Stimulated activated naive CD8-positive, alpha-beta T cell treated with anti-CD3 and anti-CD28 coated beads, Interleukin-15, amount 100 ng/mL, for 72 hours (primary cell): ENCODE data around the gene LHFPL4.
A peak's percentile ranks its signal among the peaks of the same experiment; 100 is the strongest.
"Not testable (repeated sequence)": the region's sequence is repeated elsewhere in the genome, so short reads cannot be mapped to it uniquely, and the experiment has no call there.

ENCODE experiments used
- ATAC-seq: fragments of 150-1000 bp; cut with Tn5 transposase; 2 replicates; pipeline ENCODE4 v1.10.0; 2021; ENCODE audit warnings: mild to moderate bottlenecking, moderate library complexity
- DNase-seq, 2 donors: peaks; one replicate each; pipeline ENCODE4 v3.0.0; 2021 to 2022
- H3K27ac Mint-ChIP-seq, 2 donors: one replicate each; pipeline ENCODE4 v1.8.0; 2022; ENCODE audit warnings: mild to moderate bottlenecking in 2 of 2, mixed read lengths in 2 of 2, moderate library complexity in 2 of 2
- H3K27me3 Mint-ChIP-seq: one replicate; pipeline ENCODE4 v1.8.0; 2022; ENCODE audit warnings: mixed read lengths
- H3K4me1 Mint-ChIP-seq: one replicate; pipeline ENCODE4 v1.8.0; 2022; ENCODE audit warnings: mild to moderate bottlenecking, mixed read lengths
- H3K4me3 Mint-ChIP-seq, 2 donors: one replicate each; pipeline ENCODE4 v1.8.0; 2022; ENCODE audit warnings: mild to moderate bottlenecking in 2 of 2, mixed read lengths in 2 of 2, moderate library complexity in 1 of 2
- H3K9me3 Mint-ChIP-seq, 2 donors: one replicate each; pipeline ENCODE4 v1.8.0; 2022; ENCODE audit warnings: mixed read lengths in 2 of 2

LHFPL4 gene

DNA sequence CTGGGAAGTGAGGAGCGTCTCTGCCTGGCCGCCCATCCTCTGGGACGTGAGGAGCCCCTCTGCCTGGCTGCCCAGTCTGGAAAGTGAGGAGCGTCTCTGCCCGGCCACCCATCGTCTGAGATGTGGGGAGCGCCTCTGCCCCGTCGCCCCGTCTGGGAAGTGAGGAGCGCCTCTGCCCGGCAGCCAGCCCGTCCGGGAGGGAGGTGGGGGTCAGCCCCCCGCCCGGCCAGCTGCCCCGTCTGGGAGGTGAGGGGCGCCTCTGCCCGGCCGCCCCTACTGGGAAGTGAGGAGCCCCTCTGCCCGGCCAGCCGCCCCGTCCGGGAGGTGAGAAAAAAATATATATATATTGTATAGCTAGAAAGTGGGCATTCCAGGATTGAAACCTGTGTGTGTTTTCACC, 6.4 kb upstream of the LHFPL4 start:
- H3K4me3 Mint-ChIP-seq, H3K9me3 Mint-ChIP-seq, H3K4me1 Mint-ChIP-seq, ATAC-seq, H3K27ac Mint-ChIP-seq, DNase-seq: not testable (repeated sequence)
- peaks cover 25% of the 10 kb centered on the region for H3K27me3 Mint-ChIP-seq

DNA sequence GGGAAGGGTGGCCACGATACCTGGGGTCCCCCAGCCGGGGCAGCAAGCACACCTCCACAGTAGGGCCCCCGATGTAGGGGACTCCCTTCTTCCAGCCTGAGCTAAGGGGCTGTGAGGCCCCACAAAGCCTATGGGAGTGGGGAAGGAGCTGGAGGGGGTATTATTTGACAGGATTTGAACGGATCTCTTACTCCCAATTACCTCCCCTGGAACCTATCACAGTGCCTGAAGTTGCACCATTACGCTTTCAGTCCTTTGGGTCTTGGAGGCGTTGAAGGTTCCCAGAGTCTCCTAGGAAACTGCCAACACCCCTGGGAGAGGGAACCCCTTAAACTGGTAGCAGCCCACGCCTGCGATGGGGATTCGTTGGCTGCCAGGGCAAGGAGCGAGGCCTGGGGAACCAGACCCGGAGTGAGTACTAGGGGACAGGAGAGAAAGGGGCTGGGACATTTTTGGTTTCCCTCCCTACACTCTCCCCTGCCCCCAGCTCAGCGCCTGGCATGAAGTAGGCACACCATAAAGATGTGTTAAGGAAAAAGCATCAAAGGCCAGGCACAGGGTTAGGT, 409 bp upstream of the LHFPL4 start:
- no peak for ATAC-seq
- peaks cover 77% of the 10 kb centered on the region for H3K27me3 Mint-ChIP-seq
- no peak for DNase-seq
- H3K4me3 Mint-ChIP-seq: no peak overlapping the region
- H3K27ac Mint-ChIP-seq: no peak overlapping the region
- peaks cover 14% of the 10 kb centered on the region for H3K4me1 Mint-ChIP-seq
- peaks cover 10 to 14% of the 10 kb centered on the region in 2 donors for H3K9me3 Mint-ChIP-seq

DNA sequence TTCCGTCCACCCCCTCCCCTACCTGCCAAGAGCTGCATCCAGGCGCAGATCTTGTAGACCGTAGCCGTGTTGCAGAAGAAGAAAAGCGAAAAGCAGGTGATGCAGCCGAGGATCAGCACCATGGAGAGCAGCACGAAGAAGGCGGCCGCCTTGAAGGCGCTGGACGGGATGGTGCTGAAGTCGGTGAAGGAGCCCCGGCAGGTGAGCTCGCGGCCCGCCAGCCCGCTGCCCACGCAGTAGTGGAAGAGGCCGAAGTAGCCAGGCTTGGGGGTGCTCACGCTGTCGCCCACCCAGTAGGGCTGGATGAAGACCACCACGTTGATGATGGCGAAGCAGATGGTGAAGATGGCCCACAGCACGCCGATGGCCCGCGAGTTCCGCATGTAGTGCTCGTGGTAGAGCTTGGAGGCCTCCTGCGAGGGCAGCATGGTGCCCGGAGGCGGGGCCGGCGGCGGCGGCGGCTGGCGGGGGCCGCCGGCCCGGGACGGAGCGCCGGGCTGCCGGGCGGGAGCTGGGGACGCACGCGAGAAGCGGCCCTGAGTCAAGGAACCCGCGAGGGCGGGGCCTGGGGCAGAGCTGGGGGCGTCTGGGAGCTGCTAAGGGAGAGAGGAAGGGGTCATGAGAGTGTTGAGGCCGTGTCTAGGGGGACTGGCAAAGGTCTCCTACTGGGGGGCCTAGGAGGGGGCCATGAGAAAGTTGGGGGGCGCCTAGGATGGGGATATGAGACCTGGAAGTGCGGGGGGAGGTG, 1.2 kb downstream of the LHFPL4 start:
- H3K4me3 Mint-ChIP-seq: peak overlapping the region in 1 of 2 donors; percentile 42
- peaks cover 76% of the 10 kb centered on the region for H3K27me3 Mint-ChIP-seq
- DNase-seq: peak; percentile 29 to 30
- H3K9me3 Mint-ChIP-seq: peaks cover 10 to 14% of the 10 kb centered on the region in 2 donors
- H3K4me1 Mint-ChIP-seq: peaks cover 14% of the 10 kb centered on the region
- no peak overlapping the region for H3K27ac Mint-ChIP-seq
- no peak for ATAC-seq

DNA sequence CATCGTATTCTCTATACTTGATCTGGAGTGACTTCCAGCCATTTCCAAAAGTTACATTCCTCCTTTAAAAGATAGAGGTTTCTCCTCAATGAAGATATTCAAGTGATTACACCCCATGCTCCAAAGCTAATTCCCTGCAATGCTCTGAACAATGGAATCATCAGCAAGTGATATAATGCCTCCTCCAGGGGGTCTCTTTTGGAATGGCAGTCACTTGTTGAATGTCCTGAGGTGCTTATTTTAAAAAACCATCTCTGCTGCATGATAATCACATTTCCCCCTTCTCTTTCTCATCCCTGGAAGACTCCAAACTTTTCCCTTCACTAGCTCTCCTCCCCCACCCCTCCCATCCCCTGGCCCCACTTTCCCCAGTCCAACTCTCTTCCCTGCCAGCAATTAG, 2.6 kb downstream of the LHFPL4 start:
- H3K9me3 Mint-ChIP-seq: peaks cover 10 to 14% of the 10 kb centered on the region in 2 donors
- no peak overlapping the region for H3K4me3 Mint-ChIP-seq
- no peak for DNase-seq
- H3K27me3 Mint-ChIP-seq: peaks cover 70% of the 10 kb centered on the region
- H3K4me1 Mint-ChIP-seq: peaks cover 14% of the 10 kb centered on the region
- no peak overlapping the region for H3K27ac Mint-ChIP-seq
- ATAC-seq: no peak

DNA sequence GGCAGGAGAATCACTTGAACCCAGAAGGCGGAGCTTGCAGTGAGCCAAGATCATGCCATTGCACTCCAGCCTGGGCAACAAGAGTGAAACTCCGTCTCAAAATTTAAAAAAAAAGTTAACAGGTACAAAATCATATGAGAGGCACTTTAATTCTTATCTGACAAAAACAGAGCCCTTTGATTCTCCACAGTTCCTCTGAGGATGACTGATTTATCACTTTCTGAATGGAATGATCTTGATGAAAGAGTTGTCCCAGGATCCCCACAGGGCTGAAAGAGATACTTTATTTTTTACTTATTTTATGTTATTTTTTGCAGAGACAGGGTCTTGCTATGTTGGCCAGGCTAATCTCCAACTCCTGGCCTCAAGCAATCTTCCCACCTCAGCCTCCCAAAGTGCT, 4.0 kb downstream of the LHFPL4 start:
- Mint-ChIP-seq H3K4me1 (peaks cover 14% of the 10 kb centered on the region), H3K4me3 (no peak overlapping the region), H3K27ac (no peak overlapping the region), H3K9me3 (peaks cover 10 to 14% of the 10 kb centered on the region in 2 donors), H3K27me3 (peaks cover 69% of the 10 kb centered on the region)
- ATAC-seq (no peak), DNase-seq (no peak)

DNA sequence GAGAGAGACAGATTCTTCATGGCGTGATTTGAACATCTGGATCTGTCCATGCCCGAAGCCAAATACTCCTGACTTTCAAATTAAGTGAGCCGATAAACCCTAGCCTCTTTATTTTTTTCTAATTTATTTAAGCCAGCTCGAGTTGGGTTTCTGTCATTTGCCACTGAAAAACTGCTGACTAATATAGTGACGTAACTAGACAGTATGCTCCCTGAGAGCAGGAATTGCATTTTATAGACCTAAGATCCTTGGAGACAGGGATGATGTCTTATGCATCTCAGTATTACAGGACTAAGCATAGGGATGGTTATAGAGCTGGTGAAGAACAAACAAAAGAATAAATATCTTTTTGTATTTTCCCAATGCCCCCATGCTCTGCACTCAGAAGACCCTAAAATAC, 4.6 kb downstream of the LHFPL4 start:
- ATAC-seq: no peak
- H3K27me3 Mint-ChIP-seq: peaks cover 65% of the 10 kb centered on the region
- H3K27ac Mint-ChIP-seq: no peak overlapping the region

DNA sequence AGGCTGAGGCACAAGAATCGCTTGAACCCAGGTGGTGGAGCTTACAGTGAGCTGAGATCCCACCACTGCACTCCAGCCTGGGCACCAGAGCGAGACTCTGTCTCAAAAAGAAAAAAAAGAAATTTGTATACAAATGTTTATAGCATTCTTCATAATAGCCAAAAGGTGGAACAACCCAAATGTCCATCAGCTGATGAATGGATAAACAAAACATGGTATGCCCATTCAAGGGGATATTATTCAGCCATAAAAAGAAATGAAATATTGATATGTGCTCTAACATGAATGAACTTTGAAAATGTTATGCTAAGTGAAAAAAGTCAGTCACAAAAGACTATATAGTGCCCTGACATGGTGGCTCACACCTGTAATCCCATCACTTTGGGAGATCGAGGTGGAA, 11.4 kb downstream of the LHFPL4 start:
- H3K4me1 Mint-ChIP-seq: no peaks in the 10 kb centered on the region
- no peak for DNase-seq
- H3K27ac Mint-ChIP-seq: no peak overlapping the region

More for the DNA sequence above, 4.6 kb downstream of the LHFPL4 start:
- H3K4me1 Mint-ChIP-seq: peaks cover 14% of the 10 kb centered on the region
- DNase-seq: no peak
- H3K4me3 Mint-ChIP-seq: no peak overlapping the region
- peaks cover 10 to 14% of the 10 kb centered on the region in 2 donors for H3K9me3 Mint-ChIP-seq

DNA sequence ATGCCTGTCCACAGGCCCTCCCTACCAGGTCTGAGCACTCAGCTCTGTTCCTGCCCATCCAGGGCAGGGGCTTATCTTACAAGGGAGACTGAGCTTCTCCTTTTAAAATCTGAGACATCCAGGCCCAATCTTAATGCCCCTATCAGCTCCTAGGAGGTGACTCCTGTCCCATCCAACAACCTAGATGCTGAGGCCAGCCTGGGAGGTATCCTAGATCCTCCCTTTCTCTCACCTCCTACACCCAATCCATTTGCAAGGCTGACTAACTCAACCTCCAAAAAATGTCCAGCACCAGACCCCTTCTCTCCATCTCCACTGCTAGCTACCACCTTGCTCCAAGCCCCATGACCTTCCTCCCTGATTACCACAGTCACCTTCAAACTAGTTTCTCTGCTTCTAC, 17.4 kb downstream of the LHFPL4 start:
- Mint-ChIP-seq H3K9me3 (no peaks in the 10 kb centered on the region), H3K4me1 (no peaks in the 10 kb centered on the region), H3K27ac (no peak overlapping the region), H3K4me3 (no peak overlapping the region), H3K27me3 (no peaks in the 10 kb centered on the region)
- no peak for ATAC-seq
- no peak for DNase-seq

More for the DNA sequence above, 11.4 kb downstream of the LHFPL4 start:
- no peak overlapping the region for H3K4me3 Mint-ChIP-seq
- ATAC-seq: no peak
- peaks cover 24% of the 10 kb centered on the region for H3K27me3 Mint-ChIP-seq
- H3K9me3 Mint-ChIP-seq: no peaks in the 10 kb centered on the region

DNA sequence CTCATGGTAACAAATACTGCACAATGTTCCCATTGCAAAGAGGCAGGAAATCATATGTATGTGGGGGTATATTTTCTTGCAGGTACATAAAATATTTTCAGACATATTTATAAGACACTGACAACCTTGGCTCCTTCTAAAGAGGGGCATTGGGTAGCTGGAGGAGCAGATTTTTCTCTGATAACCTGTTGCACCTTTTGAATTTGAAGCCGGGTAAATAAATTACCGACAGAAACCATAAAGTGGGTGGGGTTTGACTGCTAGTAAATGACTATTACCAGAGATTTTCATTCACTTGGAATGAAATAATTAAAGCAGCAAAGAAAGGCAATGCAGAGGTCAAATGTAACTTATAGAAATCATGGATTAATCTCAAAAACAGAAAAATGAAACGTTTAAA, 19.2 kb downstream of the LHFPL4 start:
- H3K27ac Mint-ChIP-seq: no peak overlapping the region
- no peak overlapping the region for H3K4me3 Mint-ChIP-seq
- H3K9me3 Mint-ChIP-seq: no peaks in the 10 kb centered on the region
- no peak for DNase-seq
- ATAC-seq: no peak
- H3K27me3 Mint-ChIP-seq: no peaks in the 10 kb centered on the region
- no peaks in the 10 kb centered on the region for H3K4me1 Mint-ChIP-seq

DNA sequence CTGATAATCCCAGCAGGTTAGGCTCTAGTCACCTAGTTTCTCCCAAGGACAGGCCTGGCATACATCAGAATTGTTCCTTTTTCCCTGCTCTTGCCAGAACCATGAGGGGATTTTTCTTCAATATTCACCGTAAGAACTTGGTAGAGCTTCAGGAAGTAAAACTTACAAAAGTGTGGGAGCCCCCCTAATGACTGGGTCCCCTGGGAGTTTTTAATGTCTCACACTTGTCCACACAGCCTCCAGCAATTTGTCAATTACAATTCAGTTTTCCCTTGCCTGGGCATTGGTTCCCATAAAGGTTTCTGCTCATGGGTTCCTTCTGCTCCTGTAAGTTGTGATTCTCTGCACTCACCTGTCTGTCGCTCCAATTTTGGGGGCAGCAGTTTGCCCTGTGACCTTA, 28.5 kb downstream of the LHFPL4 start:
- no peak for DNase-seq
- no peak for ATAC-seq
- Mint-ChIP-seq H3K27me3 (peaks cover 40% of the 10 kb centered on the region), H3K27ac (no peak overlapping the region), H3K9me3 (no peaks in the 10 kb centered on the region), H3K4me3 (no peak overlapping the region), H3K4me1 (no peaks in the 10 kb centered on the region)

DNA sequence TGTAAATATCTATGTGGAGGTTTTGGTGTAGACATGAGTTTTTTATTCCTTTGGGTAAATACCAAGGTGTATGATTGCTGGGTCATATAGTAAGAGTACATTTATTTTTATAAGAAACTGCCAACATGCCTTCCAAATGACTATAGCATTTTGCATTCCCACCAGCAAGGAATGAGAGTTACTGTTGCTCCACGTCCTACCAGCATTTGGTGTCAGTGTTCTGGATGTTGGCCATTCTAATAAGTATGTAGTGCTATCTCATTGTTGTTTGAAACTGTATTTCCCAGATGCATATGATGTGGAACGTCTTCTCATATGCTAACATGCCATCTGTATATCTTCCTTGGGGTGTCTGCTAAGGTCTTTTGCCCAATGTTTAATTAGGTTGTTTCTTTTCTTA, 38.7 kb downstream of the LHFPL4 start:
- no peak overlapping the region for H3K4me3 Mint-ChIP-seq
- no peak overlapping the region for H3K27ac Mint-ChIP-seq
- H3K4me1 Mint-ChIP-seq: no peaks in the 10 kb centered on the region
- H3K27me3 Mint-ChIP-seq: peaks cover 20% of the 10 kb centered on the region
- no peaks in the 10 kb centered on the region for H3K9me3 Mint-ChIP-seq
- no peak for DNase-seq
- no peak for ATAC-seq

DNA sequence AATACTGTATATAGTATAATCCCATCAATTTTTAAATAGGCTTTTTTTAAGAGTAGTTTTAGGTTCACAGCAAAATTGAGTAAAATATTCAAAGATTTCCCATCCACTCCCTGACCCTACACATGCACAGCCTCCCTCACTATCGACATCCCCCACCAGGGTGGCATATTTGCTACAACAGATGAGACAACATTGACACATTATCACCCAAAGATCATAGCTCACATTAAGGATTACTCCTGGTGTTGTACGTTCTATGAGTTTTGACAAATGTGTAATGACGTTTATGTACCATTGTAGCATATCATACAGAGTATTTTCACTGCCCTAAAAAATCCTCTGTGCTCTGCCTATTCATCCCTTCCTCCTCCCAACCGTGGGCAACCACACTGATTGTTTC, 39.3 kb downstream of the LHFPL4 start:
- Mint-ChIP-seq H3K27me3 (peaks cover 20% of the 10 kb centered on the region), H3K9me3 (no peaks in the 10 kb centered on the region), H3K27ac (no peak overlapping the region), H3K4me3 (no peak overlapping the region), H3K4me1 (no peaks in the 10 kb centered on the region)
- ATAC-seq (no peak), DNase-seq (no peak)

DNA sequence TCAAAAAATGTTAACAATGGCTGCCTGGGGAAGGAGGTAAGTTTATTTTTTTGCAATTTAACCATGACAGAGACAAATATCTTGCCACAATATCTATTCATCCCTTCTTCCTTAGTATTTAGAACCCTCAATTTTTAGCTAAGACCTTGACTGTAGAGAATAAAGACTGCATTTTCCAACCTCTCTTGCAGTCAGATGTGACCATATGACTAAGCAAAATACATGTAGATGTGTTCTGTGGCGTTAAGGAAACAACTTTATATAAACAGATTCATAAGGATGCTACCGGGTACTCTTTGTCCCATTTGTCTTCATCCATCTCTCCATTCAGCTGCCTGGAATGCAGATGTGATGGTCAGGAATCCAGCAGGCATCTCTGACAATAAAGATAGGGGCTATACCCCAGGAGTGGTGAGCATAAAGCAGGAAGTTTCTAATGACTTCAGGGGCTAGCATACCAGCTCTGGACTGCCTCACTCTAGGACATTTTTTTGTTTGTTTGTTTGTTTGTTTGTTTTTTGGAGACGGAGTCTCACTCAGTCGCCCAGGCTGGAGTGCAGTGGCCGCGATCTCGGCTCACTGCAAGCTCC, 41.1 kb downstream of the LHFPL4 start:
- no peak for ATAC-seq
- H3K4me3 Mint-ChIP-seq: no peak overlapping the region
- peaks cover 25% of the 10 kb centered on the region for H3K27me3 Mint-ChIP-seq
- H3K27ac Mint-ChIP-seq: no peak overlapping the region
- DNase-seq: no peak
- H3K4me1 Mint-ChIP-seq: no peaks in the 10 kb centered on the region
- no peaks in the 10 kb centered on the region for H3K9me3 Mint-ChIP-seq

DNA sequence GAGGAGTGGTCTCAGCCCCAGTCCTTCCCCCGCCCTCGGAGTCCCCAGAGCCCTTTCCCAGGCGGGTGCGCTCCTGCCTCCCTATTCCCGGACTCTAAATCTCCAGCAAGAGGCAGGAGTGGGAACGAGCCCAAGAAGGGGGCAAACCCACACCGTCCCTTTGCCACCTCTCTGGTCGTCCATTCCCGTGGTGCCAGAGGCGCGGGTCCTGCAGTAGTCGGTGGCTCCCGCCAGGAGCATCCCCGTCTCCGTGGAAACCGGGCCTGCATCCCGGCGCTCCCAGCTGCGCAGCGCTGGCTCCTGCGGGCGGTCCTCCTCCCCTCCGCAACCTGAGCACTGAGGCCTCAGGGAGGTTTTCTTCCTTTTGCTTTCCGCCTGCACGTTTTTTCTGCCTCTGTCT, 44.8 kb downstream of the LHFPL4 start:
- no peak overlapping the region for H3K27ac Mint-ChIP-seq

DNA sequence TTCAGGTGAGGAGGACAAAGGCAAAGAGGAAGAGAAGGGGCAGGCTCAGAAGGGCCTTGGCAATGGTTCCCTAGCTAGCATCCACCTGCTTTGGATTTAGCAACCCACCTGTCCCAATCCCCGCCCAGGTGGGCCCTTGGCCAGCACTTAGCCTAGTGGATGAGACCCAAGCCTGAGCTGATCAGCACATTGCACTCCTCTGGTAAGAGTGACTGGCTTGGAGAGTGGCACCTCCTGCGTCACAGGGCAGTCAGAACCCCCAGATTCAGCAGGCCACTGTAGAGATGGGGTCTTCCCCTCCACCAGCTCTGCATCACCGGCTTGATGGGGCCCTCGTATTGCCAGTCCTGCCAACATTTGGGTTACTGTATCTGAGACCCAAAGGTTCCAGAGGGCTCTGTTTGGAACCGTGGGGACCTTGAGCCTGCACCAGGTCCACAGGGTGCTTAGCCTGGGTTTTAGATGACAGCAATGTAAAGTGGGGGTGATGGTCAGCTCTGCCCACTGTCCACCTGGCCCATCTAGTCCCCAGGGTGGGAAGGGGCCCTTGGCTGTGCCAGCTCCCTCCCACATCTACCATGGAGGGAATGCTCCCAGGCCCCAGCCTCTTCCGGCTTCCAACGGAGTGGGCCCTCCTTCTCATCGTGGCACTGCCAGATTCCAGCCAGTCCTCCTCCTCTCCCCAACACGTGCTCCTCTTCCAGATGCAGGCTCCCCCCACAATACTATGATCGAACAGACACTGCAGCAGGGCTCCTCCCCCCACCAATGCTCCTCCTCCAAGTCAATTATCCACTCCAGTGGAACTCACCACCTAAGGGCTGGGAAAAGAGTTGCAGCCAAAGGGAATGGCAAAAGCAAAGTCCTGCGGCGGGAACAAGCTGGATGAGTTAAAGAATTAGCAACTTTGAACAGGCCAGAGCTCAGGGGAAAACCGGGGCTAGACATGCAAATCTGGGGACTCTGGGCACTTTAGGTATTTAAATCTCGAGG, 45.7 kb downstream of the LHFPL4 start:
- H3K27me3 Mint-ChIP-seq: peaks cover 22% of the 10 kb centered on the region
- no peak overlapping the region for H3K27ac Mint-ChIP-seq
- H3K4me3 Mint-ChIP-seq: no peak overlapping the region
- no peak for DNase-seq
- ATAC-seq: peak; percentile 31
- no peaks in the 10 kb centered on the region for H3K4me1 Mint-ChIP-seq
- no peaks in the 10 kb centered on the region for H3K9me3 Mint-ChIP-seq

More for the DNA sequence above, 44.8 kb downstream of the LHFPL4 start:
- Mint-ChIP-seq H3K27me3 (peaks cover 22% of the 10 kb centered on the region), H3K4me1 (no peaks in the 10 kb centered on the region), H3K4me3 (no peak overlapping the region), H3K9me3 (no peaks in the 10 kb centered on the region)
- ATAC-seq (no peak), DNase-seq (no peak)
